GM18907 (cell line): ENCODE data around the gene PNMT.
"Not testable (repeated sequence)": the region's sequence is repeated elsewhere in the genome, so short reads cannot be mapped to it uniquely, and the experiment has no call there.

Experiments
- ATAC-seq: cut with Tn5 transposase; IDR thresholded peaks from one replicate; pipeline ENCODE4 v1.9.1; 2021; ENCODE audit warnings: mild to moderate bottlenecking, moderate library complexity; ENCODE audit not compliant: unreplicated experiment

PNMT gene

DNA sequence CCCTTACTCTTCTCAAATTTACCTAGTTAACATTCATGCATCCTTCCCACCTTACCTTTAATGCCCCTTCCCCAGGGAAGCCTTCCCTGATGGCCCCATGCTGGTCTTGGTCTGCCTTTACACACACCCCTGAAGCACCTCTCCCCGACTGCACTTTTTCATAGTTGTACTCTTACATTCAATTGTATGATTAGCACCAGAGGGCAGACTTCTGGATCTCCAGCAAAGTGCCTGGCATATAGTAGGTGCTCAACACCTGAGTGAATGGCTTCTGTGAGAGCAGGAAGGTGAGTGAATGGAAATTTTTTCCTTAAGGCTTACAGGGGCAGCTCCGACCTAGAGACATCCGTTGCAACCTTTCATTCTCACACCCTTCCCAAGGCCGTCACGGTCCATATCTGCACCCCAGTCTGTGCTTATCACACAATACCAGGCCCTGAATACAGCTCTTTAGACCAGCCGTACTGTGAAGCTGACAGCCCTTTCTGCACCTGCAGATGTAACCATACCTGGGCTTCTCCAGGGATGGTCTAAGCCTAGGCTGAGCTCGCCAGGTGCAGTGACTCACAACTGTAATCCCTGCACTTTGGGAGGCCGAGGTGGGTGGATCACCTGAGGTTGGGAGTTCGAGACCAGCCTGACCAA lies 15.2 kb downstream of the PNMT start:
- ATAC-seq: no peak

DNA sequence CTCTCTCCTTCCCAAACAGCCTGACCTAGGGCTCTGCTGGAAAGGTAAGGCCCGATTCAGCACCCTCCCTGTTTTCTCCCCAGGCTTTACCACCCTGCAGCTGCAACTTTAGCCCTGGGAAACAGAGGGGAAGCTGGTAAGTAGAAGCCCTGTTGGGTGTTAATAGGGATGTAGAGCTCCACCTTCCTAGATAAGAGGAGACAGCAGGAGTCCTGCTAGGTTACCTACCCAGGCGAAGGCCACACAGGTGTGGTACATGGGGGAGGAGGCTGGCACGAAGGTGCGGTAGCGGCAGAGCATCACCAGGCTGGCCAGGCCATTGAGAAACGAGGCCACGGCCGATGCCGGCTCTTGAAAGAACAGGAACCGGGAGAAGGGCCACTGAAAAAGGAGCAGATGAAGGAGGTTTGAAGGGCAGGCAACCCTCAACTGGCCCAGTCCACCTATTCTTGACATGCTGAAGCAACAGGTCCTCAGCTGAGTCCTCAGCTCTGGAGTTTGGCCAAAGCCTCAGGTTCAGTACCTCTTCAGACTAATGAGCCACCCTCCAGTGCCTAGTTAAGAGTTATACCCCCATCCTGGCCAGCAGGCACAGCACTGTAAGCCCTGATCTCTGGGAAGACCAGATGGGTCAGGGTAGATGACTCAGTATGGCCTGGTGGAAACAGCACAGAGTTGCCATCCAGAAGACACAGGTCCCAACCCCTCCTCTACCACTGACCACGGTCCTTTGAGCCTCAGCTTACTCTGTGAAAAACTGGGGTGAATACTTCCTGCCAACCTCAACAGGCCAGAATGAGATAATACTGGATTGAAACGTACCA lies 16.3 kb downstream of the PNMT start:
- no peak for ATAC-seq

DNA sequence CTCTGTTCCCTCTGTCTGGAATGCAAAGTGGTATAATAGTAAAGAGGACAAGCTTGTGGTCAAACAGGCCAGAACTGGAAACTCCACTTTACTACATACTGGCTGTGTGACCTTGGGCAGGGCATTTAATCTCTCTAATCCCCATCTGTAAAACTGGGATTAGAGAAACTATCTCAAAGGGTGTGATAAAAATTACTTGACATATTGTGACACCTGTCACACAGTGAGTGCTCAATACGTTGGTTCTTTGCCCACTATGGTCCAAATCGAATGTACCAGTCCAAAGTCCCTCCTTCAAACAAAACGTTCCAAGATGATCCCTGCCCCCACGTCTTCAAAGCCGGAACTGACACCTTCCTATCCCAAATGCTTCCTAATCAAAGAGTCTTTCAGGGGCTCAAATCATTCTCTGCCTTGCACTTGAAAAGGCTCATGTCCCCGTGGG lies 18.9 kb downstream of the PNMT start:
- ATAC-seq: no peak

DNA sequence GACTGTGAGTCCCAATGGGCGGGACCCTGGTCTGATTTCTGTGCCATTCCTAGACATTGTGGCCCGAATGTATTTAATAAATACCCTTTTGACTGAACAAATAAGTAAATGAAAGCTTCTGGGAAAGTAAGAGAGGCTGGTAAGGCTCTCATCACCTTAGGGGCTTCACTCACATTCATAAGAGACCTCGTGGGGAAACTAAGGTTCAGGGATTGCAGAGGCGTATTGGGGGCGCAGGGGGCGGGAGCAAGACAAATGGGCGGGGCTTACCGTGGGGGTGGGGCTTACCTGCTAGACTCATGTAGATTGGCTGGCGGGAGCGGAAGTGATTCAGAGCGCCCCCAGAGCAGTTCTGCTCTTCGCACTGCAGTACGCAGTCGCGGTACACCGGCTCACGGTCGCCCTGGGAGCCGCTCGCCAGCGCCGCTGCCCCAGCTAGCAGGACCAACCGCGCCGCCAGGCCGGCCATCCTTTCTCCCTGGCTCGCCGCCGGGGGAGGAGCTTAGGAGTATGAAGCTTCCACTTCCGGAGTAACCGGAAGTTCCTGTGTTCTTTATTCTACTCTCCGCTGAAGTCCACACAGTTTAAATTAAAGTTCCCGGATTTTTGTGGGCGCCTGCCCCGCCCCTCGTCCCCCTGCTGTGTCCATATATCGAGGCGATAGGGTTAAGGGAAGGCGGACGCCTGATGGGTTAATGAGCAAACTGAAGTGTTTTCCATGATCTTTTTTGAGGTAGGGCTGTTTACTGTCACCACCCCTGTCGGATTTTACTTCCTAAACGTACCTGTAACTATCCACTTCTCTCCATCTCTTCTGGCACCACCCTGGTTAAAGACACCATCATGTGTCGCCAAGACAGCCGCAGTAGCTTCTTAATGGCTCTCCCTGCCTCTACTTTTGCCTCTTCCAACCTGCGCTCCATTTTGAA lies 19.6 kb downstream of the PNMT start, which contains the start of gene PGAP3:
Gene PGAP3, minus strand, starts transcription at position 512 of the 929 bp plus-strand sequence. Its CDS starts 43 bp downstream, at position 469.
- ATAC-seq: peak; percentile 81

DNA sequence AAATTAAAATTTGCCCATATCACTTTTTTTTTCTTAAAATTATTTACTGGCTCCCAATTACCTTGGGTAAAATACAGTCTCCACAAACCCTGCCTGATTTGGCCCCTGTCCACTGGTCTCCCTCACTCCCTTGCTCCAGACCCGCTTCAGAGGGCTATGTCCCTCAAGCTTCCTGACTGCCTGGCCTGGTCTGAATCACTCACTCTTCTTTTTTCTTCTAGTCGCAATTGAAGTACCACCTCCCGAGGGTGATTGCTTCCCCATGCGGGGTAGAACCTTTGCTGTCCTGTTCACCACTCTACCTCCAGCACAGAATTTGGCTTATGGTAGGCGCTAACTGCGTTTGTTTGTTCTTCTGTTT lies 20.2 kb downstream of the PNMT start:
- ATAC-seq: no peak

DNA sequence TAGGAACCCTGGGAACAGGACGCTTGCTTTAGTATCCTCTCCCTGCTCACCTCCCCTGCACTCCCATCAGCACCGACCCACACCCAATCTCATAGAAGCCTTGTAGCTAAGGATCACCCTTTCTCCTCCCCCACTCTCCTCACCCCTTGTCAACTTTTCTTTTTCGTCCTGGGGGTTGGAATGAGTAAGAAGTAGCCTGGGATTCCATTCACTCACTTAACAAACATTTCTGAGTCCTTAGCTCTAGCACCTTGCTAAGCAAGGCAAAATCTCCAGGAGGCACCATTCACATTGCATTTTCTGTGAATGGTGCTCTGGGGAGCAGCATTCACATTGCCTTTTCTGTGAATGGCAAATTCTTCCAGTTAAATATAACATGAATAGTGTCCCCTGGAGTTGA lies 20.7 kb downstream of the PNMT start:
- ATAC-seq: no peak

DNA sequence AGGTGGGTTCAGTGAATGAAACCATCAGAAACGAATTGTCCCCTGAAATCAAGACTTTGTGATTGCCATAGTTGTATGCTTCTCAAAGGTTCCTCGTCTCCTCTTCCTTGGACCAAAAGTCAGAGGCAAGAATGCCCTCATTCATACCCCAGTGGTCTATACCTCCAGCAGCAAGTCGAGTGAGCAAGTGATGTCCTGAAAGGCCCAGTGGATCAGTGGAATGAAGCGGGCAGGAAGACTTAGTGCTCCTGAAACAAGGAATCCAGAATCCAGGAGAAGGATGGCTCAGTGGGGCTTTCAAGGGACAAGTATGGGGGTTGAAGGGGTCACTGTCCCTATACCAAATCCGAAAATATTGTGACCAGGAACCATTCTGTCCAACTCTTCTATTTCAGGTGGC lies 26.3 kb downstream of the PNMT start:
- ATAC-seq: no peak

DNA sequence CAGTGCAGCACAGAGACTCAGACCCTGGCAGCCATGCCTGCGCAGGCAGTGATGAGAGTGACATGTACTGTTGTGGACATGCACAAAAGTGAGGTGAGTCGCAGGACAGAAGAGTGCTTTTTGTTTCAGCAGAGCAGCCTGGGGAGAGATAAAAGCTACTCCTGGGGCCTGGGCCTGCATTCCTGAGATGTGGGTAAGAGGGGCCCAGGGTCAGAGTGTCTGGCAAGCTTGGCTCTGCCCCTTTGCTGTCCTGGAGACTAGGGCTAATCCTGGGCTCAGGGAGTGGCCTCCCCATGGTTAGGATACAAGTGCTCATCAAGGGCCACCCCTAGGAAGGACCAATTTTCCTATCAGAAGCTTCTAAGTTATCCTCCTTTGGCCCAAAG lies 26.8 kb downstream of the PNMT start:
- ATAC-seq: no peak

DNA sequence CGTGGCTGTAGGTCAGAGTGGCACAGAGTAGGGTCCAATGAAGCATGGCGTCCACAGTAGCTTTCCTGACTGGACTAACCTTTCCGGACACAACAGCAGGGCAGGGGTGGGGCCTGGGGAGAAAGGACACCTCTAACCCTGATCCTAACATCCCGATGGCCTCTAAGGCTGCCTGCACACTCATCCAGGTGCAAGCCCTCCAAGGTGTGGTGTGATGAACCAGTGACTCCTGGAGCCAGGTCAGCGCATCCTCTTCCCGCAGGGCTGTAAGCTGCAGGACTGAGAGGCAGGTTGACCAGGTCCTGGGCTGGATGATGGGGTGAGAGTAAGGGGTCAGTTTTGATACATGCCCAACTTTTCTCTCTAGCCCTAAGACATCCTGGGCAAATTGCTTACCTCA lies 28.5 kb downstream of the PNMT start:
- no peak for ATAC-seq

DNA sequence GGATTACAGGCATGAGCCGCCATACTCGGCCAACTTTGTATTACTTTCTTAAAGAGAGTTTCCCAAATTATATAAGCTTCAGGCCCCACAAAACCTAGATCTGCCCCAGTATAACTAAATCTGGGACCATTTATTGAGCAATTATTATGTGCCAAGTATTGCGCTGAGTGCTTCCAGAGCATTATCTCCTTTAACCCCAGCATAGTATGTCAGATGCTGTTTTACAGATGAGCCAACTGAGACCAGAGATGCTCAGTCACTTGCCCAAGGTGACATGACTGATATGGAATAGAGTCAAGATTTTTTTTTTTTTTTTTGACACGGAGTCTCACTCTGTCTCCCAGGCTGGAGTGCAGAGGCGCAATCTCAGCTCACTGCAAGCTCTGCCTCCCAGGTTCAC lies 29.7 kb downstream of the PNMT start:
- no peak for ATAC-seq

DNA sequence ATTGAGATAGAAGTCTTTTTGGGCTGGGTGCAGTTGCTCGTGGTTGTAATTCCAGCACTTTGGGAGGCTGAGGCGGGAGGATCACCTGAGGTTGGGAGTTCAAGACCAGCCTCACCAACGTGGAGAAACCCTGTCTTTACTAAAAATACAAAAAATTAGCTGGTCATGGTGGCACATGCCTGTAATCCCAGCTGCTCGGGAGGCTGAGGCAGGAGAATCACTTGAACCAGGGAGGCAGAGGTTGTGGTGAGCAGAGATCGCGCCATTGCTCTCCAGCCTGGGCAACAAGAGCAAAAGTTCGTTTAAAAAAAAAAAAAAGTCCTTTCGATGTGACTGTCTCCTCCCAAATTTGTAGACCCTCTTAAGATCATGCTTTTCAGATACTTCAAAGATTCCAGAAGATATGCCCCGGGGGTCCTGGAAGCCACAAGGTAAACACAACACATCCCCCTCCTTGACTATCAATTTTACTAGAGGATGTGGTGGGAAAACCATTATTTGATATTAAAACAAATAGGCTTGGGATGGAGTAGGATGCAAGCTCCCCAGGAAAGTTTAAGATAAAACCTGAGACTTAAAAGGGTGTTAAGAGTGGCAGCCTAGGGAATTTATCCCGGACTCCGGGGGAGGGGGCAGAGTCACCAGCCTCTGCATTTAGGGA lies 31.0 kb downstream of the PNMT start:
- ATAC-seq: not testable (repeated sequence)

DNA sequence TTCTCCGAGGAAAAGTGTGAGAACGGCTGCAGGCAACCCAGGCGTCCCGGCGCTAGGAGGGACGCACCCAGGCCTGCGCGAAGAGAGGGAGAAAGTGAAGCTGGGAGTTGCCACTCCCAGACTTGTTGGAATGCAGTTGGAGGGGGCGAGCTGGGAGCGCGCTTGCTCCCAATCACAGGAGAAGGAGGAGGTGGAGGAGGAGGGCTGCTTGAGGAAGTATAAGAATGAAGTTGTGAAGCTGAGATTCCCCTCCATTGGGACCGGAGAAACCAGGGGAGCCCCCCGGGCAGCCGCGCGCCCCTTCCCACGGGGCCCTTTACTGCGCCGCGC lies 31.5 kb downstream of the PNMT start, which contains the start of gene ERBB2:
Gene ERBB2, plus strand, starts transcription at position 247 of the 330 bp plus-strand sequence. CDS start 175 bp downstream, outside the sequence.
- ATAC-seq: no peak

DNA sequence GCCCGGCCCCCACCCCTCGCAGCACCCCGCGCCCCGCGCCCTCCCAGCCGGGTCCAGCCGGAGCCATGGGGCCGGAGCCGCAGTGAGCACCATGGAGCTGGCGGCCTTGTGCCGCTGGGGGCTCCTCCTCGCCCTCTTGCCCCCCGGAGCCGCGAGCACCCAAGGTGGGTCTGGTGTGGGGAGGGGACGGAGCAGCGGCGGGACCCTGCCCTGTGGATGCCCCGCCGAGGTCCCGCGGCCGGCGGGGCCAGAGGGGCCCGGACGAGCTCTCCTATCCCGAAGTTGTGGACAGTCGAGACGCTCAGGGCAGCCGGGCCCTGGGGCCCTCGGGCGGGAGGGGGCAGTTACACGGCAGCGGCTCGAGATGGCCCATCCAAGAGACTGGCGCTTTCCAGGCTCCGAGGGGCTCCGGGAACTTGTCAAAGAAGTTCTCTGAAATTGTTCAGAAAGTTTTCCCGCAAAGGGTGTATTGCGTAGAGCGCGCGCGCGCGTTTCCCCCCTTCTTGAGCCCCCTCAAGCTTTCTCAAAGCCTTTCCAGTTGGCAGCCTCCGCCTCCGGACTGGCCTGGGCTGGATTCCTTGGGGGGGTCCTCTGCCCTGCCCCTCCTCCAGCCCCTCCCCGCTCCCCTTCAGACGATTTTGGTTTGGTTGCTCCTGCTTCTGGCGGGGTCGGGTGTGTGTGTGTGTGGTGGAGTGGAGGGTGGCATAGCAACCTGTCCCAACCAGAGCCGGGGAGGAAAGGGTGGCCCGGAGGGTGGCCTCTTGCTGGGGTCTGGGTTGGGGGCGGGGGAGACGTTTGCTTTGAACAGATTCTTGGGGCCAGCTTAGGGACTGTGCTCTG lies 32.1 kb downstream of the PNMT start:
- no peak for ATAC-seq

DNA sequence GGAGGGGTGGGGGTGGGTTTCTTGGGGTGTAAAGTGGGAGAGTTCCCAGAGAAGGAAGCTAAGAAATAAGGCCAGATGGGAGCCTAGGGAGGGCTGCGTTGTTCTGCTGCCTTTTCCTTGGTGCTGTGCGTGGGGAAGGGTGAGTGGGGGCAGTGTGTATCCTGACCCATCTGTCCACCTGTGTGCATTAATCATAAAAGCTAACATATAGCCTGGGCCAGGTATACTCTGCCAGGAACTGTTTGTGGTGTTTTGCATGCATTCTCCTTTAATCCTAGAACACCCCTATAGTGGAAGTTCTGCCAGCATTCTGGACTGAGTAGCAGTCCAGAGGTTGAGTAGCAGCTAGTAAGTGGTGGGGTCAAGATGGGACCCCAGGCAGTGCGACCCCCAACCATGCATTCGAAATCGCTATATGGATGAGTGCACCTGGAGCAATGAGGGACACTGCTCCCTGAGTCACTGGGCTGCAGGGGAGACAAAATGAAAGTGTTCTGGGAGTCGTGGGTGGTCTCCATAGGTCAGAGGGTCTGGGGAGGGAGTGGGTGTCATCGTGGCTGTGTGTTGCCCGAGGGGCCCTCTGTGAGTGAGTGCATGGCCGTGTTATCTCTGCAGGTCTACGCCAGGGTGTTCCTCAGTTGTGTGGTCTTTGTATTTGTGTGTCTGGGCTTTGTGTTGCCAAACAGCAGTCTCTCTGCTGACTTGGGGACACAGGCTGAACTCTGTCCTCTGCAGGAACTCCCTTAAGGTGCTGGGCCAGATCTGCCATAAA lies 32.9 kb downstream of the PNMT start:
- ATAC-seq: no peak

DNA sequence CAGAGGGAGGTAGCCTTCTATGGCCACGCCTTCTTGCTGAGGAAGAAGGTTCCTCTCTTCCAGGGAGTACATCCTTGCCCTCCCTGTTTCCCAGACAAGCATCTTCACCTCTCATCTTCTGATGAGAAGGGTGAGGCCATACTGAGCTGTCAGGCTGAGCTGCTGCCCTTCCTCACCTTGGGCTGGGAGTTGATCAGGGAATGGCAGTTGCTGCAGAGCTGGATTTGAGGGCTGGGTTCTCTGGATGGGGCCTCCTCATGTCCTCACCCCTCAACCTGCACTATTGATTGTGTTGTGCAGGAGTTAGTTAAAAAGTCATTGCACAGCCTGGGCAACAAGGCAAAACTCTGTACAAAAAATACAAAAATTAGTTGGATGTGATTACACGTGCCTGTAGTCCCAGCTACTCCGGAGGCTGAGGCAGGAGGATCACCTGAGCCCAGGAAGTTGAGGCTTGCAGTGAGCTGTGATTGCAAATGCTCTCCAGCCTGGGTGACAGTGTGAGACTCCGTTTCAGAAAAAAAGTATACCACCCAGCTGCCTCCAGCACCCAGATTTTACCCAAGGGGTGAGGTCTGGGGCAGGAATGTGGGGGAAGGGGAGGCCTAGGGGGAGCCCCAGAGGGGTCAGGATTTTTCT lies 33.6 kb downstream of the PNMT start:
- no peak for ATAC-seq

DNA sequence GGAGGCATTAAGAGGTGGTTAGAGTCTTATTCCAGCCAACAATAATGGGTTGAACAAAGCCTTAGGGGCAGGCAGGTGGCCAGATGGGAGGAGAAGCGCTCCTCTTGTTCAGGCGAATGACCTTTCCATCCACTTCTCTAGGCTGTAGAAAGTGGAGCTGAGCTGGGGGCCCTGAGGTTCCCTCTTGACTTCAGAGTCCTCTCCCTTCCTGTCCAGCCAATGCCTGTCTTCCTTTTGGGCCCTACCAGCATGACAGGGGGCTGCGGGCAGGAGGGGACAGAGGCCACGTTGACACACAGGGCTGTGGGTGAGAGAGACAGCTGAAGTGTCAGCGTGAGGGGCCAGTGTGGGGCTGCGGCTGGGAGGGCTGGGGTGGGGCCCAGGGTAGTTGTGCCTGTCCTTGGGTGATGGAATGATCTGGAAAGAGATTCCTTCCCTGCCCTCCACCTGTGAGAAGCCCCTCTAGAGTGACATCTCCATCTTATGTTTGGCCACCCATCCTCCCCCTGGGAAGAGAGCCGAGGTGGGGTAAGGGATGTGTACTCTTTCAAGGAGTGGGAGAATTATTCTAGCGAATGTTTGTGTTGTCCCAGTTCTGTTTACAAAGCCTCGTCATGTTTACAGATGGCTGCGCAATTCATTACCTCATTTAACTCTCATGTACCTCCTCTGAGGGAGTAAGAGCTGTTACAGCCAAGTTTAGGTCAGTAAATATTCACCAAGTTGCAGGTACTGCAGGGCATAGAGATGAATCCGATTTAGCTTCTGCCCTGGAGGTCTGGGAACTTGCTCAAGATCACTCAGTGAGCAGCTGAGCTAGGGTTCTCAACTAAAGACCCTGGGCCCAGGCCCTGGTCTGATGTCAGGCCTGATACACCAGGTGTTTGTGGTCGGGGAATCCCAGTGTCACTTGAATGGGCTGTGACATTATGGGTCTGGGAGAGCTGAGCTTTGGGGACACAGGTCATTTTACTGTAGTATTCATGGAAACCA lies 34.9 kb downstream of the PNMT start:
- no peak for ATAC-seq

DNA sequence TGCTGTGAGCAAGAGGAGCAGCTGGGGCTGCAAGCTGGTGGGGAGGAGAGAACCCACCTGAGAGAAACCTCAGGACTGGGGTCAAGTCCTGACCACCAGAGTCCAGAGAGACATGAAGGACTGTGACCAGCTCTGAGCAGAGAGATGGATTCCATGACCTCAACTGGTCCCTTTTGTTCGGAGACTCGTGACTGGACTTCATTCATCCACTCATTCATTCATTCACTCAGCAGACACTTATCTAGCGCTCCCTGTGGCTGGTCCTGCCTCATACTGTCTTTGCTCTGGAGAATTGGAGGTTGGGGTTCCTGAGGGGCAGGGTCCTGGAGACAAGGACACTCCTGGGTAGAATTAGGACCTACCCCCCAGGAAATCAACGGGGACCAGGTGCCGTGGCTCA lies 35.7 kb downstream of the PNMT start:
- no peak for ATAC-seq
